ENCODE results near the gene SMAD3.

GRCh38 chr15:67230504-67230903 lies 165.1 kb downstream of the SMAD3 start:
- no peak for TF ChIP-seq CTCF (IDR thresholded peaks at IDR 0.05 in 2 of 3, conservative IDR thresholded peaks at IDR 0.05 in 1 of 3; ENCODE audit: borderline replicate concordance in 1 of 3, insufficient read depth in 1 of 3, low read depth in 2 of 3, low read length in 2 of 3)
- no peak for TF ChIP-seq EGR1 (IDR thresholded peaks at IDR 0.05; ENCODE audit: low read depth)
- TF ChIP-seq ATF3 (IDR thresholded peaks at IDR 0.05), result no peak
- no peak for TF ChIP-seq EZH2 (IDR thresholded peaks at IDR 0.05)
- TF ChIP-seq SRF (IDR thresholded peaks at IDR 0.05; ENCODE audit: low read depth), result no peak
